HL-60/S4 (cell line): ENCODE data around the gene MAGIX.
"Not testable (repeated sequence)": the region's sequence is repeated elsewhere in the genome, so short reads cannot be mapped to it uniquely, and the experiment has no call there.

Experiments used
- in situ Hi-C: fragments of 300-500 bp; cut with MboI; formaldehyde crosslinking; loops from 2 replicates; pipeline ENCODE4 v1.14.3; 2022; ENCODE audit warnings: low sequenced_read_pairs

MAGIX gene

GRCh38 chrX:49157194-49157593 lies 5.4 kb upstream of the MAGIX start:
- in situ Hi-C loops, result no loop called here

GRCh38 chrX:49160908-49161307 lies 1.6 kb upstream of the MAGIX start:
- in situ Hi-C loops, result no loop called here

GRCh38 chrX:49161632-49162031 lies 926 bp upstream of the MAGIX start:
- in situ Hi-C loops, result no loop called here

- in situ Hi-C loops, result no loop called here
Measured at GRCh38 chrX:49163555-49164419, 1.2 kb downstream of the MAGIX start.

GRCh38 chrX:49164589-49165360 lies 2.2 kb downstream of the MAGIX start:
- in situ Hi-C loops, result no loop called here

GRCh38 chrX:49165901-49166881 lies 3.6 kb downstream of the MAGIX start:
- in situ Hi-C loops, result no loop called here

GRCh38 chrX:49166914-49167739 lies 4.6 kb downstream of the MAGIX start:
- in situ Hi-C loops, result no loop called here

GRCh38 chrX:49167740-49168108 lies 5.2 kb downstream of the MAGIX start:
- in situ Hi-C loops, result no loop called here

GRCh38 chrX:49171752-49172279 lies 9.3 kb downstream of the MAGIX start, which contains the start of gene PLP2:
Gene PLP2, plus strand, starts transcription at chrX:49171898. Its CDS starts 103 bp downstream, at chrX:49172001.
- in situ Hi-C loops, result no loop called here

- in situ Hi-C loops, result no loop called here
Measured at GRCh38 chrX:49172280-49172780, 9.8 kb downstream of the MAGIX start.

GRCh38 chrX:49173544-49173943 lies 11.0 kb downstream of the MAGIX start:
- in situ Hi-C loops, result not testable (repeated sequence)

- in situ Hi-C loops, result no loop called here
Measured at GRCh38 chrX:49174723-49175122, 12.2 kb downstream of the MAGIX start.

GRCh38 chrX:49175435-49176274 lies 13.1 kb downstream of the MAGIX start:
- in situ Hi-C loops, result no loop called here

- in situ Hi-C loops, result no loop called here
Measured at GRCh38 chrX:49176421-49177326, 14.1 kb downstream of the MAGIX start.

- in situ Hi-C loops, result no loop called here
Measured at GRCh38 chrX:49177338-49177833, 14.8 kb downstream of the MAGIX start.

GRCh38 chrX:49177873-49178480 lies 15.4 kb downstream of the MAGIX start:
- in situ Hi-C loops, result no loop called here

- in situ Hi-C loops, result no loop called here
Measured at GRCh38 chrX:49178537-49178936, 16.0 kb downstream of the MAGIX start.
